Measurements from ENCODE around the gene USP10. TPM values are rescaled to one million over a fixed set of nuclear protein-coding genes. Genes with fewer than 3 reads are reported as not detected.

Gene USP10
- total and polyA plus RNA-seq, 7 donors, result 17.1 to 64.3 (median 43.9) TPM

- TF ChIP-seq CTCF (IDR thresholded peaks at IDR 0.05) (no peak), POLR2AphosphoS5 (IDR thresholded peaks at IDR 0.05) (no peak), EP300 (IDR thresholded peaks at IDR 0.05) (no peak), POLR2A (IDR thresholded peaks at IDR 0.05) (no peak)
- no peak for DNase-seq
- no peaks in the 10 kb centered on the region for H3K27me3 ChIP-seq
- peaks cover 9 to 81% (median 21%) of the 10 kb centered on the region in 4 donors for H3K36me3 ChIP-seq
- intact Hi-C loops (cut with DNase I), result no loop called here
- no peak overlapping the region for H3K4me3 ChIP-seq
- no peaks in the 10 kb centered on the region for H3K9me3 ChIP-seq
- H3K4me1 ChIP-seq, result peaks cover 0 to 27% (median 7%) of the 10 kb centered on the region in 4 donors
- WGBS, 2 donors, result 97 to 98% methylated on average over 4 of the region's 4 CpGs
- no peak overlapping the region for H3K27ac ChIP-seq
Measured at GRCh38 chr16:84768808-84769197, 69.0 kb downstream of the USP10 start.

- no peak for TF ChIP-seq CTCF (IDR thresholded peaks at IDR 0.05)
- no peak for TF ChIP-seq POLR2A (IDR thresholded peaks at IDR 0.05)
- no peak for TF ChIP-seq EP300 (IDR thresholded peaks at IDR 0.05)
- TF ChIP-seq POLR2AphosphoS5 (IDR thresholded peaks at IDR 0.05), result no peak
- Histone ChIP-seq H3K27ac (no peak overlapping the region), H3K36me3 (peaks cover 9 to 81% (median 15%) of the 10 kb centered on the region in 4 donors), H3K9me3 (no peaks in the 10 kb centered on the region), H3K4me3 (no peak overlapping the region), H3K27me3 (no peaks in the 10 kb centered on the region), H3K4me1 (peaks cover 0 to 24% (median 7%) of the 10 kb centered on the region in 4 donors)
- intact Hi-C loops (cut with DNase I), result no loop called here
- 98 to 100% methylated on average over 3 of the region's 3 CpGs for WGBS, 2 donors
- DNase-seq, result peak; percentile 40
Measured at GRCh38 chr16:84769416-84769815, 69.6 kb downstream of the USP10 start.

GRCh38 chr16:84773312-84773711 is 73.5 kb downstream of the USP10 start:
- WGBS, 2 donors, result 93 to 94% methylated on average over 10 of the region's 10 CpGs
- Histone ChIP-seq H3K9me3 (no peaks in the 10 kb centered on the region), H3K4me1 (peaks cover 0 to 2% (median 0%) of the 10 kb centered on the region in 4 donors), H3K27ac (no peak overlapping the region), H3K27me3 (no peaks in the 10 kb centered on the region), H3K36me3 (peaks cover 9 to 88% (median 20%) of the 10 kb centered on the region in 4 donors), H3K4me3 (no peak overlapping the region)
- DNase-seq, result peak; percentile 59
- intact Hi-C loops (cut with DNase I), result no loop called here
- TF ChIP-seq POLR2A (IDR thresholded peaks at IDR 0.05) (no peak), CTCF (IDR thresholded peaks at IDR 0.05) (no peak), EP300 (IDR thresholded peaks at IDR 0.05) (no peak), POLR2AphosphoS5 (IDR thresholded peaks at IDR 0.05) (no peak)

- Histone ChIP-seq H3K4me3 (no peak overlapping the region), H3K27ac (peak overlapping the region; percentile 20 to 51 (median 35)), H3K27me3 (no peaks in the 10 kb centered on the region), H3K36me3 (peaks cover 5 to 88% (median 18%) of the 10 kb centered on the region in 4 donors), H3K4me1 (no peaks in the 10 kb centered on the region), H3K9me3 (no peaks in the 10 kb centered on the region)
- 83 to 89% methylated on average over 4 of the region's 4 CpGs for WGBS, 2 donors
- intact Hi-C loops (cut with DNase I), result no loop called here
- peak; percentile 86 for DNase-seq
- no peak for TF ChIP-seq POLR2A (IDR thresholded peaks at IDR 0.05)
- TF ChIP-seq CTCF (IDR thresholded peaks at IDR 0.05), result no peak
- TF ChIP-seq EP300 (IDR thresholded peaks at IDR 0.05), result no peak
- TF ChIP-seq POLR2AphosphoS5 (IDR thresholded peaks at IDR 0.05), result peak in 3 of 4 donors; percentile 43 to 57 (median 49)
Measured at GRCh38 chr16:84774810-84775209, 75.0 kb downstream of the USP10 start.

GRCh38 chr16:84775262-84775810 is 75.5 kb downstream of the USP10 start:
- WGBS, 2 donors, result 93 to 94% methylated on average over 14 of the region's 14 CpGs
- Histone ChIP-seq H3K9me3 (no peaks in the 10 kb centered on the region), H3K27me3 (no peaks in the 10 kb centered on the region), H3K27ac (peak overlapping the region; percentile 20 to 51 (median 35)), H3K4me3 (no peak overlapping the region), H3K36me3 (peaks cover 5 to 87% (median 18%) of the 10 kb centered on the region in 4 donors), H3K4me1 (no peaks in the 10 kb centered on the region)
- TF ChIP-seq CTCF (IDR thresholded peaks at IDR 0.05) (no peak), EP300 (IDR thresholded peaks at IDR 0.05) (no peak), POLR2AphosphoS5 (IDR thresholded peaks at IDR 0.05) (no peak), POLR2A (IDR thresholded peaks at IDR 0.05) (no peak)
- DNase-seq, result peak; percentile 59
- intact Hi-C loops (cut with DNase I), result no loop called here

All from sigmoid colon (tissue), 7 donors.